ENCODE results near the gene SUFU.
"Not testable (repeated sequence)": the region's sequence is repeated elsewhere in the genome, so short reads cannot be mapped to it uniquely, and the experiment has no call there.

The SUFU gene

DNA sequence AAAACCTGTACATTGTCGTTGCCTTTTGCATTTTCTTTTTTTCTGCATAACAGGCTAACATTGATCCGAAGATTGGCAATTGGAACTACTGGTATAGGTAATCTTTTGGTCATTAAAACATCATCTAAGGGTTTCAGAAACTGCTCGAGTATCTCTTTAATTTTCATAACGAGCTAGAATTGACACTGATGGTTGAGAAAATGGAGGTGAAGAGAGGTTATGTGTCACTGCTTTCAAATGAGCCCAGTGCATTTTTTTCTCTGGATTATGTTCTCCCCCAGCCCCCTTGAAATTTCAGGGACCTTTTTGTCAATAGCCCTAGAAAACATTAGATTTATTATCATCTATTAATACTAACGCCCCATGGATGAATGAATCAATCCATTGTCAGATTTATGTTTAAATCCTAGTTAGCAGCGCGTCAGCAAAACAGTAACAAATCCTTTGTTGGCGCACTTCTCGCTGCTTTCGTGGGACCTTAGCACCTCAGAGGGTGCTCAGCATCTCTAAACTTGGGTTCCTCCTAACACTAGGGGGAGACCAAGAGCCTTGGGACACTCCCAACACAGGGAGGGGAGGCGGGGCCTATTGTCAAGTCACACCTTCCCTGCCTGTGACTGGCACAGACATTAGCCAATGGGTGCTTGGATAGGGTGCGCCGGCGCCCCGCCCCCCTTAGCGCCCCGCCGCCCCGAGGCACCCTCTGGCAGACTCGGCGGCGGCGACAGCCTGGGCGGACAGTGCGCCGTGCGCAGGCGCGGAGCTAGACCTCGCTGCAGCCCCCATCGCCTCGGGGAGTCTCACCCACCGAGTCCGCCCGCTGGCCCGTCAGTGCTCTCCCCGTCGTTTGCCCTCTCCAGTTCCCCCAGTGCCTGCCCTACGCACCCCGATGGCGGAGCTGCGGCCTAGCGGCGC is at the start of gene SUFU:
Gene SUFU, plus strand, starts transcription at position 709 of the 915 bp plus-strand sequence. Its CDS starts 181 bp downstream, at position 890.
- peak; percentile 92 for DNase-seq

DNA sequence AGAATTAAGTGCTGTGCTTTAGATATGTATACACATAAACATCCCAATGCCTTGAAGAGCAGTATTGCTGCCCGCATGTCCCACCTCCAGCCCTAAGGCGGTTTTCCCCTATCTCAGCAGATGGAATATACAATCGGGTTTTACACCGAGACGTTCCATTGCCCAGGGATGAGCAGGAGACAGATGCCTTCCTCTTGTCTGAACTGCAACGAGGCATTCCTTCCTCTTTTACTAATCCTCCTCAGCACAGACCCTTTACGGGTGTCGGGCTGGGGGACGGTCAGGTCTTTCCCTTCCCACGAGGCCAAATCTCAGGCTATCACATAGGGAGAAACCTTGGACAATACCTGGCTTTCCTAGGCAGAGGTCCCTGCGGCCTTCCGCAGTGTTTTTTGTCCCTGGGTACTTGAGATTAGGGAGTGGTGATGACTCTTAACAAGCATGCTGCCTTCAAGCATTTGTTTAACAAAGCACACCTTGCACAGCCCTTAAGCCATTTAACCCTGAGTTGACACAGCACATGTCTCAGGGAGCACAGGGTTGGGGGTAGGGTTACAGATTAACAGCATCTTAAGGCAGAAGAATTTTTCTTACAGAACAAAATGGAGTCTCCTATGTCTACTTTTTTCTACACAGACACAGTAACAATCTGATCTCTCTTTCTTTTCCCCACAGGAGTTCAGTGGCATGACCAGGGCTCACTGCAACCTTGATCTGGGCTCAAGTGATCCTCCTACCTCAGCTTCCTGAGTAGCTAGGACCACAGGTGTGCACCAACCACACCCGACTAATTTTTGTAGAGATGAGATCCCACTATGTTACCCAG is 48.9 kb upstream of the SUFU start:
- DNase-seq = not testable (repeated sequence)

DNA sequence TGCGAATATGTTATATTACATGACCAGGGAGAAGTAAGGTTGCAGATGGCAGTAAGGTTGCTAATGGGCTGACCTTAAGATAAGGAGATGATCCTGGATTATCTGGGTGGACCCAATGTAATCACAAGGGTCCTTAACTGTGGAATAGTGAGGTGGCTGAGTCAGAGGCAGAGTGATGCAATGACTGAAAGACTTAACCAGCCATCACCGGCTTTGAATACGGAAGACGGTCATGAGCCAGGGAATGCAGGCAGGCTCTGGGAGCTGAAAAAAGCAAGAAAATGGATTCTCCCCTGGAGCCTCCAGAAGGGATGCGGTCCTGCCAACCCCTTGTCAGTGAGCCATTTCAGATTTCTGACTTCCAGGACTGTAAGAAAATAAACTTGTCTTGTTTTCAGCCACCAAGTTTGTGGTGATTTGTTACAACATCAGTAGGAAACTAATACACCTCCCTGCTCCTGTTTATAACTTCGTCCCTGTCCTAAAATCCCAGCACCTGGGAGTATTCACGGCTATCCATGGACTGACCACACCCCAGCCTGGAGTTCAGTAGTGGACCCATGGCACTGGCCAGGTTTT is 47.8 kb upstream of the SUFU start:
- no peak for DNase-seq

DNA sequence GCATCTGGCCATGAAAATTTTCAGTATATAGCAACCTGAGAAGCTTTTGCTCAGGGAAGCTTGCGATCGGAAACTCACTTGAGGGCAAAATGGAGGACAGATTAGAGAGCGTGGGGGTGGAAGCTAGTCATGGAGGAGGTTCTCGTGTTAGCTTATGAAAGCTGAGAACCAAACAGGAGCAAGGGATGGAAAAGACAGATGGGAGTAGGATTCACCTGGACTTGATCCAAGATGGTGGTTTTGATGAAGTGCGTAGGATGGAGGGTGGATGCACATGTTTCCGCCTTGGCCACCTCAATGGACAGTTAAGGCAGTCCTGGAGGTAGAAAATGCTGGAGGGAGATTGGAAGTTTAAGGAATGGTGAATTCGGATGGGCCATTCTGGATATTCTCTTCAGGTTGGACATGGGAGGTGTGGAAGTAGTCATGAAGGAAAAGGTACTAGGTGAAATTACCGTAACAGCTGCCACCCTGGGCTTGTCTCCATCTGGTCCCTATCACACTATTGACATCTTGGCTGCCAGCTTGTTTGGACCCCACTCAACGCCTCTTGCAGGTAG is 46.1 kb upstream of the SUFU start:
- peak; percentile 82 for DNase-seq

DNA sequence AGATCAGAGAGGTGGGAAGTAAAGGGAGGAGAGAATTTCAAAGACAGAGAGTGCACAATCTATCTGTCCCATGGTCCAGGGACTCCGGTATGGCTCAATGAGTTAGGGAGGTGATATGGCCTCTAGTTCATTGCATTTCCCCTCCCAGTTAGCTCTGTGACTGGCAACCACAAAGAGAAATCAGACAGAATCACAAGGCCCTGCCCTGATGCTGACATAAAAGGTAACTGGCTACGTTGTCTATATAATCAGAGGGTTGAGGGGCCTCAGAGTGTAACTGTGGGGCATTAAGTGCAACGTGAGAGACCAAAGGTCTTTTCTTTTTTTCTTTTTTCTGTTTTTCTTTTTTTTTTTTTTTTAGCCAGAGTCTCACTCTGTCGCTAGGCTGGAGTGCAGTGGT is 45.1 kb upstream of the SUFU start:
- DNase-seq = no peak

DNA sequence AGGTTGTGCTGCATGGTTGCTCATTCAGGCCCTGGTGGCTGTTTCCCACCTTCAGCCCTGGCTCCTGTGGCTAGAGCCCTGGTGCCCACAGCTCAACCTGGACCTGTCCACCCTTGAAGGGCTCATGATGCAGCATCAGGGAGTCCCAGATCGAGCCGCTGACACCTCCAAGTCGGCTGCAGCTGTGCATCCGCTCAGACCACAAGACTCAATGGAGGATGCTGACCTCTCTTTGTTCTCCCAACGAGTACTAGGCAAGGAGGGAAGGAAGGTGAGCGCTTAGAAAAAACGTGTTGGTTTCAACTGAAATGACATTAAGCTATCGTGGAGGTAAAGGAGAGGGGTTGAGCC is 43.0 kb upstream of the SUFU start:
- DNase-seq = peak; percentile 68

DNA sequence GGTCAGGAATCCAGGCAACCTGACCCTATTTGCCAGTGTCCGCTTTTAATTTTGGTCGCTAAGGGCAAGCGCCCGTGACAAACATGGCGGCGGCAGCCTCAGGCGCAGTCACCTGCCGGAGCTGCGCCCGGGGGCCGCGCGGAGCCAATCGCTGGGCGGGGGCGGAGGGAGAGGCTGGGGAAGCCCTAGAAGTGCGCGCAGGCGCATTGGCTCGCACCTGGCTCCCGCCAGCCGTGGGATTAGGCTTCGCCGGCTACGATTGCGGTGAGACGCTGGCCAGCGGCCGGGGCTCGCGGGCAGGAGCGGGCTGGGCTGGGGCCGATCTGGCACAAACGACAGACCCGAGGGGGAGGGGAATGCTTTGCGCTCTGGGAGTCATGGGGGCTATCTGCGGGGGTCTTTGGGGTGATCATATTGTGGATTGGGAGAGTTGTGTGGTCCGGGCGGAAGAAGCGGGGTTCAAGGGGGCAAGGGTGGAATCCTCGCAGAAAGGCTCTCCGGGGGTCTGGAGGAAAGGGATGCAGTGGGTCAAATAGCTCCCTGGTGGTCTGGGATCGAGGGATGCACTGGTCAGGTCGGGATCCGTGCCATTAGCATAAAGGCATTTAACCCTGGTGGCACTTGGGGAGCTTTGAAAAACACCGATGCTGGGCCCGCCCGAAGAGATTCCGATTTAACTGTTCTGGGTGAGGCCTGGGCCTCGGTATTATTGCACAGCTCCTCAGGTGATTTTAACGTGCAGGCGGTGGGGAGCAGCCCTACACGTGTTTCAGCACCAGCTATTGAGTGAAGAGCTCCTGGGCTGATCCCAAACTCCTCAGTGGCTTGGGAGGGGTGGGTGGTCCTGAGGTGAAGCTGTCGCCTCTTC is 42.4 kb upstream of the SUFU start:
- DNase-seq = peak; percentile 68

DNA sequence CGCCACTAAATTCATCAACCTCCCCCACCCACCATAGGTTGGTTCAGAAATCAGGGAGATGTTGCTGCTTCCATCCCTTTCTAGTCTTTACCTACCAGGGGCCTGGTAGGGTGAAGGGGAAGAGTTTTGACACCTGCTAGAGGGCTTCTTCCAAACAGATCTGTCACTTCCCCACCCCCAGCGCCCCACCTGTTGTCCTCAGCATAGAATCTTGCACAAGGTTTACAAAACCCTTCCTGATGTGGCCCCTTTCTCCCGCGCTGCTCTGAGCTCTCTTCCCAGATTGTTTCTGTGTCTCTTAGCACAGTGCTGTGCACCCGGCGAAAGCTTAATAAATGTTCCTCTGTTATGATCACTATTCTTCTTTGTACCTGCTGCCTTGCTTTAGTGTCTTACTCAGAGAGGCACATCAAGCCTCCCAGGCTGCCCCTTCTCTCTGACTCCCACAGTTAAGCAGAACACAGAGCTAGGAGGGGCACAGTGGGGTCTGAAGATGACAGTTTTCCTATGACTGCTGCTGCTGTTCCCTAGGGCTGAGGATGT is 41.2 kb upstream of the SUFU start:
- no peak for DNase-seq

DNA sequence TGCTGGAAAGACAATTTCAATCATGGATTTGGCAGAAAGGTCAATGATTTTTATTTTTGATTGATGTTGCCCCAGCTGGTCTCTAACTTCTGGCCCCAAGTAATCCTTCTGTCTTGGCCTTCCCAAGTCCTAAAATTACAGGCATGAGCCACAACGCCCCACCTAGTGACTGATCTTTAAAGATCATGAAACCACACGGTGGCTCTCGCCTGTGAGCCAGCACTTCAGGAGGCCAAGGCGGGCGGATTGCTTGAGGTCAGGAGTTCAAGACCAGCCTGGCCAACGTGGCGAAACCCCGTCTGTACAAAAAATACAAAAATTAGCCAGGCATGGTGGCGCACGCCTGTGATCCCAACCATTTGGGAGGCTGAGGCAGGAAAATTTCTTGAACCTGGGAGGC is 39.8 kb upstream of the SUFU start:
- DNase-seq = no peak

DNA sequence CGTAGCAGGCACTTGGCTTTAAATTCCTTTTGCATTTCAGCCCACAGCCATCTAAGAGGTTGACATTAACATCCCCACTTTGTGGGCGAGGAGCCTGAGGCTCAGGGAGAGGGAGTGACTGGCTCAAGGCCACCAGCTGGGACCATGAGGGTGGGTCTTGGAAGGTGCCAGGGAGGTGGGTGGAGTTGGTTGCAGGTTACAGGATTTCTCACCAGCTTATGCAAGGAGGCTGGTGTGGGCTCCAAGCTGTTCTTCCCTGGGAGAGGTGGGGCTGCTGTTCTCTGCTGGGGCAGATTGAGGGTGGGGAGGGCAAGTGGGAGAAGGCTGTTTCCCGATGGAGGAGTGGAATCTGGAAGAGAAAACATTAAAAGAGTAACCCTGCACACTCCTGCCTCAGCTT is 38.3 kb upstream of the SUFU start:
- DNase-seq = no peak

DNA sequence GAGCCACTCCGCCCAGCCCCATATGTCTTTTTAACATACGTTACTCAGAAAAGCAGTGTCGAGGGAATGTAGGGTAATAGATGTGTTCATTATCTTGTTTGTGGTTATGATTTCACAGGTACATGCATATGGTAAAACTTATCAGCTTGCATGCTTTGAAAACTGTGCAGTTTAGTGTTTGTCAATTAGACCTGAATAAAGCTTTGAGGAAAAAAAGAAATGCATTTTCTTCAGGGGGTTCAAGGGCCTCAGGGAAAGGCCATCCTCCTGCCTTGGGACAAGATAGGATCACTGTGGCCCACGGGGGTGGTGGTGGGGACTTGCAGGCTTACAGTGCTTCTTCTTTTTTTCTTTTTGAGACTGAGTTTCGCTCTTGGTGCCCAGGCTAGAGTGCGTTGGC is 36.5 kb upstream of the SUFU start:
- no peak for DNase-seq

DNA sequence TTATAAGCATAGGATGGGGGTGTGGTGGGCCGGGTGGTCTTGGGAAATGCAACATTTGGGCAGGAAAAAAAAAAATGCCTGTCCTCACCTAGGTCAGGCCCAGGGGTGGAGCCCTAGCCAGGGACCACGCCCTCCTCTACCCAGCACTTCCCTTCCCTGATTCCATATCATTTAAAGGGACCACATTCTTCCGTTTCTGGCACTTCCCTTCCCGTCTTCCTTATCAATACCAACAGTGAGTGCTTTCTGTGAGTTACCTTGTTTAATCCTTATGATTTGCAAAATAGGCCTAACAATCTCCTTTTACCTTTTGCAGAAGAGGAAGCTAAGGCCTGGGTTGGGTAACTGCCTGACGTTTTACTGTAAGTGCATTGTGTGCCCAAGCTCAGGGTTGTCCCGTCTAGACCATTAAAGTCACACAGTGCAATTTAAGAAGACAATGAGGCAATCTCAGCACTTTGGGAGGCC is 35.8 kb upstream of the SUFU start:
- DNase-seq = no peak

DNA sequence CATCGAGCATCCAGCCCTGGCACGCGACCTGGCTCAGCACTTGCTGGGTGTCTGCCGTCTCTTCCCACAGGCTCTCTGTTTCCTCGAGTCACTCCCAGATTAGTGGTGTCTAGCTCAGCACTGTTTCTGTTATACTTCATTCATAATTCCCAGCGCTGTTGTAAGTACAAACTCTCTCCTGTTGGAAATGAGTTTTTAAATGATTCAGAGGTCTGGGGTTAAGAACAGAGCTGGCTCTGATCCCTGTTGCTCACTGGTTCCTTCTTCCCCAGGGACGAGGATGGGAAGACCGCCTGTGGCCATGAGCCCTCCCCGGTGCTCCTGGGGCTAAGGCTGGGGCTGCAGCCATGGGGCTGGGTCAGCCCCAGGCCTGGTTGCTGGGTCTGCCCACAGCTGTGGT is 35.1 kb upstream of the SUFU start:
- DNase-seq = no peak

DNA sequence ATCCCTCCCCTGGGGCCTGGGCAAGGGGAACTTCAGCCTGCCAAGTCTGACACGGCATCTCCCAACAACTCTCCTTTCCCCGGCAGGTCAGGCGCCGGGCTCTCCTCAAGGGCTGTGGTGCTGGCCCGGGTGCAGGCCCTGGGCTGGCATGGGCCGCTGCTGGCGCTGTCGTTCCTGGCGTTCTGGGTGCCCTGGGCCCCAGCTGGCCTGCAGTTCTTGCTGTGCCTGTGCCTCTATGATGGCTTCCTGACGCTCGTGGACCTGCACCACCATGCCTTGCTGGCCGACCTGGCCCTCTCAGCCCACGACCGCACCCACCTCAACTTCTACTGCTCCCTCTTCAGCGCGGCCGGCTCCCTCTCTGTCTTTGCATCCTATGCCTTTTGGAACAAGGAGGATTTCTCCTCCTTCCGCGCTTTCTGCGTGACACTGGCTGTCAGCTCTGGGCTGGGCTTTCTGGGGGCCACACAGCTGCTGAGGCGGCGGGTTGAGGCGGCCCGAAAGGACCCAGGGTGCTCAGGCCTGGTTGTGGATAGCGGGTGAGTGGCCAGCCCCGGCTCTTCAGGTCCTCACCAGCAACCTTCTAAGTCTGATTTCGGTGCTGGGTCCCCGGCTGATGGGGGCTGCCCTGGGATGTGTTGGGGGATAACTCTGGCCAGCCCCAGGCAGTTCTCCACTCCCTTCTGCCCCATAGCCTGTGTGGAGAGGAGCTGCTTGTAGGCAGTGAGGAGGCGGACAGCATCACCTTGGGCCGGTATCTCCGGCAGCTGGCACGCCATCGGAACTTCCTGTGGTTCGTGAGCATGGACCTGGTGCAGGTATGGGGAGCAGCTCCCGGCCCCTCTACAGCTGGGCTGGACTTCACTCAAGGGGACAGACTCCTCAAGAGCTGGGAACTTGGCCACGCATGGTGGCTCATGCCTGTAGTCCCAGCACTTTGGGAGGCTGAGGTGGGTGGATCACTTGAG is 32.9 kb upstream of the SUFU start:
- DNase-seq = no peak

DNA sequence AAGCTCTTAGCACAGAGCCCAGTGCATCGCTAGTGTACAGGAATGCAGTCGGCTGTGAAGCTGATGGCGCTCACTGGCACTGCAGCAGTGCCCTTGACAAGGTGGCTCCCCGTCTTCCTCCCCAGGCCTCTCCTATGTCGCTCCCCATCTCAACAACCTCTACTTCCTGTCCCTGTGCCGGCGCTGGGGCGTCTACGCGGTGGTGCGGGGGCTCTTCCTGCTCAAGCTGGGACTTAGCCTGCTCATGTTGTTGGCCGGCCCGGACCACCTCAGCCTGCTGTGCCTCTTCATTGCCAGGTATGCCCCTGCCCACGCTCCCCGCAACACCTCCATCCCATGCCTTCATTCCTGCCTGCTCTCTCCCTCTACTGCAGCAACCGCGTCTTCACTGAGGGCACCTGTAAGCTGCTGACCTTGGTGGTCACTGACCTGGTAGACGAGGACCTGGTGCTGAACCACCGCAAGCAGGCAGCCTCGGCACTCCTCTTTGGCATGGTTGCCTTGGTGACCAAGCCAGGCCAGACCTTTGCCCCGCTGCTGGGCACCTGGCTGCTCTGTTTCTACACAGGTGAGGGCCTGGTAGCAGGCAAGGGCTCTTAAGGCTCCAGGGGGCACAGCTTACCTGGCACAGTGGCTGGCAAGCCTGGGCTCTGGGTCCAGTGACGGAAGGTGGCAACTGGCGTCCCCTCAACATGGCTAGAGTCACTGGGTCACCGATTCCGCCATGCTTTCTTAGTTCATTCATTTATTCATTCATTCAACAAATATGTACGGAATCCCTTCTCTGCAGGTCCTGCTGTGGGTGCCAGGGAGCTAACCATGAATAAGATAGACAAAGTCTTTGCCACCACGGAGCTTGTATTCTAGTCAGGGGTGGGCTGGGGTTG is 30.1 kb upstream of the SUFU start:
- no peak for DNase-seq

DNA sequence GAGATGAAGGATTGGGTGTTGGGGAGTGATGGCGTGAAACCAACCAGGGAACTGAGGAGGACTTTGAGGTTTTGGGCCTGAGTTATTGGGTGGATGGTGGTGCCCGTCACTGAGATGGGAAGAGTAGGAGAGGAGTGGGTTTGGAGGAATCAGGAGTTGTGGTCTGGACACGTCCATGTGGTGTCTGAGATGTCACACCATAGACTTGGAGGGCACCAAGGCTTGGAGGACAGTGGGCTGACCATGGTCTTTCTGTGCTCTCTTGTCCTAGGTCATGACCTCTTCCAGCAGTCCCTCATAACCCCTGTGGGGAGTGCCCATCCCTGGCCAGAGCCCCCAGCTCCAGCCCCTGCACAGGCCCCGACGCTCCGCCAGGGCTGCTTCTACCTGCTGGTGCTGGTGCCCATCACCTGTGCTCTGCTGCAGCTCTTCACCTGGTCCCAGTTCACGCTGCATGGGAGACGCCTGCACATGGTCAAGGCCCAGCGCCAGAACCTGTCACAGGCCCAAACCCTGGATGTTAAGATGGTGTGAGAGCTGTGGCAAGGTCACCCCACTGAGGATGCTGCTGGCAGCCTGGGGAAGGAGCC is 28.2 kb upstream of the SUFU start:
- no peak for DNase-seq

DNA sequence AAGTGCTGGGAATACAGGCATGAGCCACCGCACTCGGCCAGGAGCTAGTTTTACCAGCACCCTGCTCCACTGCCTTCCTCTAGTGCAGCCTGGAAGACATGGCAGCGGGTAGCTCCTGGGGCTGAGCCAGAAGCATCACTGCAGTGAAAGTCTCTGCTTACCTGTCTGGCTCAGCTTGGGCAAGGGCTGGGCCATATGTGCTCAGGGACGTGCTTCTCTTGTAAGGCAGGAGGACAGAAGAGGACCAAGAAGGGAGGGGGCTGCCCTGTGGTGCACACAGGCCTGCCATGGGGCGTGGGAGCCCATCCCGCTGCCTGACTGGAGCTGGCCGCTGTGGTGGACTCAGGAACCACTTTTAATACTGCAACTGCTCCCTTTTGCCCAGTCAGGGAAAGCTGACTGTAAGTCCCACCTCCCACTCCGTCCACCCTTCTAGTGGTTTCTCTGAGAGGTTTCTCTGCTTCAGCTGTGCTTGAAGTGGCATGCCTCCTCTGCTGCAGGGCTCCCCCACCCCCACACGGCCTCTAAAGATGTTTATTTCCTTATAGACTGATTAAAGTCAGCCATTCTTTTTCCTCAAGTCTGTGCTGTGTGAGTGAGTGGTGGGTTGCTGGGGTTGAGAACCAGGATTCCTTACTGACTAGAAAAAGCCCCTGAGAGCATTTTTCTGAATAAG is 27.2 kb upstream of the SUFU start:
- DNase-seq = no peak

DNA sequence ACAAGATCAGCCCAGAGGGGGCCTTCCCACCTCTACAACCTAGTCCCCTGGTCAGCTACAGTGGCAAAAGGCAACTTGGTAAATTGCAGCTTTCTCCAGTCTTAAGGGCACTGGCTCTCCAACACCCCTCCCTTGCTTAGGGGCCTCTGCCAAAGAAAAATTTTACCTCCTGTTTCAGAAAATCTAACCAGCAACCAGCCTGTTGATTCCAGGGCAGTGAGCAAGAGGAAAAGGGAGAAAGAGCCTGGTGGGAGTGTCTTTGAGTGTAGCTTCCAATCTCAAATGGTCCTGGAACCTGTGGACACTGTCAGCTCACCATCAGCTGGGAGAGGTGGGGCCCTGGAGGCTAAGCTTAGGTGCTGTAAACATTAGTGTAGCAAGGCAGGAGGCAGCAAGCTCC is 24.1 kb upstream of the SUFU start:
- DNase-seq = no peak

DNA sequence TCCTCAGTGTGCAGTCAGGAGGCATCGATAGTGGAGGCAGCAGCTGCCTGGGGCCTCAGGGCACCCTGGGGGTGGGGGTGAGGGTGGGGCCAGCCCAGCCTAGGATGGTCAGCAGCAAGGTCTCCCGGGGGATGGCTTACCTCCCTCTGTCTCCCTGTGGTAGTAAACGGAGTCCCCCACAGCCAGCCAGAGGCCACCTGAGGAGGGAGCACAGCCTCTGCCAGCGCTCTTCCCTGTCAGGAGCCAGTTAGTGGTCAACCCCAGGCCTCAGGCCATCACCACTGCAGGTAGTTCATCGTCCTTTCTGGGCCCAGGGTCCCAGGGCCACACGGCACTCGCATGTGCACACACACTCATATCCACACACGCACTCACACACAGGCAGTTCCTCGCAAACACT is 23.4 kb upstream of the SUFU start:
- DNase-seq = no peak
